HL-60/S4 treated with retinoic acid at 250 ng/mL for 4 days and 3 days (cell line): ENCODE data around the gene SAMD3.
"Not testable (repeated sequence)": the region's sequence is repeated elsewhere in the genome, so short reads cannot be mapped to it uniquely, and the experiment has no call there.

Experiments used
- in situ Hi-C: fragments of 300-500 bp; cut with MboI; formaldehyde crosslinking; loops from 2 replicates; pipeline ENCODE4 v1.7.0; 2022; ENCODE audit warnings: low sequenced_read_pairs

SAMD3 gene

GRCh38 chr6:130182466-130182865 is 40.3 kb downstream of the SAMD3 start:
- in situ Hi-C loops = no loop called here

GRCh38 chr6:130178692-130179091 is 44.1 kb downstream of the SAMD3 start:
- in situ Hi-C loops = no loop called here

- in situ Hi-C loops = no loop called here
Measured at GRCh38 chr6:130176378-130176777, 46.4 kb downstream of the SAMD3 start.

GRCh38 chr6:130173377-130174004 is 49.3 kb downstream of the SAMD3 start:
- in situ Hi-C loops = not testable (repeated sequence)

- in situ Hi-C loops = not testable (repeated sequence)
Measured at GRCh38 chr6:130170160-130170559, 52.6 kb downstream of the SAMD3 start.

GRCh38 chr6:130167655-130168054 is 55.1 kb downstream of the SAMD3 start:
- in situ Hi-C loops = no loop called here

- in situ Hi-C loops = no loop called here
Measured at GRCh38 chr6:130164251-130164650, 58.5 kb downstream of the SAMD3 start.

- in situ Hi-C loops = no loop called here
Measured at GRCh38 chr6:130163266-130163665, 59.5 kb downstream of the SAMD3 start.

- in situ Hi-C loops = no loop called here
Measured at GRCh38 chr6:130162421-130162820, 60.3 kb downstream of the SAMD3 start.

- in situ Hi-C loops = no loop called here
Measured at GRCh38 chr6:130161683-130162404, 60.9 kb downstream of the SAMD3 start.

GRCh38 chr6:130159956-130160355 is 62.8 kb downstream of the SAMD3 start:
- in situ Hi-C loops = no loop called here

GRCh38 chr6:130158548-130158947 is 64.2 kb downstream of the SAMD3 start:
- in situ Hi-C loops = no loop called here

- in situ Hi-C loops = no loop called here
Measured at GRCh38 chr6:130158056-130158455, 64.7 kb downstream of the SAMD3 start.

GRCh38 chr6:130156908-130157307 is 65.8 kb downstream of the SAMD3 start:
- in situ Hi-C loops = no loop called here

GRCh38 chr6:130152908-130153510 is 69.7 kb downstream of the SAMD3 start:
- in situ Hi-C loops = no loop called here

GRCh38 chr6:130150906-130151305 is 71.8 kb downstream of the SAMD3 start:
- in situ Hi-C loops = no loop called here

GRCh38 chr6:130149016-130149415 is 73.7 kb downstream of the SAMD3 start:
- in situ Hi-C loops = not testable (repeated sequence)

GRCh38 chr6:130148181-130148580 is 74.6 kb downstream of the SAMD3 start:
- in situ Hi-C loops = no loop called here

- in situ Hi-C loops = no loop called here
Measured at GRCh38 chr6:130147111-130147510, 75.6 kb downstream of the SAMD3 start.

- in situ Hi-C loops = no loop called here
Measured at GRCh38 chr6:130143709-130144108, 79.0 kb downstream of the SAMD3 start.

- in situ Hi-C loops = no loop called here
Measured at GRCh38 chr6:130140084-130140483, 82.7 kb downstream of the SAMD3 start.

- in situ Hi-C loops = no loop called here
Measured at GRCh38 chr6:130138909-130139242, 83.9 kb downstream of the SAMD3 start.
